Adrenal gland (tissue), 12 donors: ENCODE results near the gene ADH5. TPM values are rescaled to one million over a fixed set of nuclear protein-coding genes. Genes with fewer than 3 reads are reported as not detected.
"Not testable (repeated sequence)": the region's sequence is repeated elsewhere in the genome, so short reads cannot be mapped to it uniquely, and the experiment has no call there.

Experiments
- DNase-seq, 7 donors: peaks; one replicate each; pipeline ENCODE4 v3.0.0-alpha.2; 2019 to 2020
- H3K27ac ChIP-seq, 5 donors: fragments of 200-600 bp; sonication (generic) in 4 of 5; 1 replicate in 3 of 5; 2 replicates in 2 of 5; pipeline versions ENCODE4 v1.5.1 to v1.8.0; 2016 to 2020; ENCODE audit warnings: mild to moderate bottlenecking in 1 of 5
- H3K27me3 ChIP-seq: fragments of 200-600 bp; 2 replicates; pipeline ENCODE4 v1.8.0; 2021
- H3K36me3 ChIP-seq, 2 donors: fragments of 200-600 bp; replicated peaks in 1 of 2; 1 replicate in 1 of 2; 2 replicates in 1 of 2; pipeline versions ENCODE4 v1.5.1 to v1.8.0; 2018 to 2022
- H3K4me1 ChIP-seq, 2 donors: fragments of 200-600 bp; replicated peaks in 1 of 2; 1 replicate in 1 of 2; 2 replicates in 1 of 2; pipeline versions ENCODE4 v1.5.1 to v1.8.0; 2018 to 2021
- H3K4me3 ChIP-seq, 4 donors: fragments of 200-600 bp; sonication (generic) in 3 of 4; one replicate each; pipeline ENCODE4 v1.5.1; 2016 to 2018
- H3K9me3 ChIP-seq, 3 donors: fragments of 200-600 bp; sonication (generic) in 1 of 3; replicated peaks in 1 of 3; 1 replicate in 2 of 3; 2 replicates in 1 of 3; pipeline versions ENCODE4 v1.5.1 to v1.8.0; 2016 to 2021
- CTCF ChIP-seq, 6 experiments: fragments of 450-650 bp in 4 of 6; fragments of 200-600 bp in 2 of 6; sonication (generic) in 1 of 6; IDR thresholded peaks; 1 replicate in 5 of 6; 2 replicates in 1 of 6; pipeline versions ENCODE4 v1.5.1 to v1.8.0; 2016 to 2021; ENCODE audit warnings: antibody characterized with exemption in 6 of 6, mild to moderate bottlenecking in 2 of 6, moderate library complexity in 1 of 6
- POLR2A ChIP-seq, 2 donors: fragments of 450-650 bp; IDR thresholded peaks; one replicate each; pipeline ENCODE4 v1.6.1; 2017; ENCODE audit warnings: antibody characterized with exemption in 2 of 2, mild to moderate bottlenecking in 2 of 2, moderate library complexity in 1 of 2
- WGBS, 4 donors: extraction: QIAGEN DNeasy Blood & Tissue Kit in 2 of 4; methylation state at CpG; one replicate each; pipeline versions ENCODE4 v1.1.5 to v1.1.7; 2013 to 2017; 5-methylcytosine and 5-hydroxymethylcytosine counted together
- intact Hi-C, 2 donors: fragments of 100-400 bp; cut with DNase I; formaldehyde crosslinking; loops; one replicate each; pipeline versions ENCODE4 v1.14.1 to v1.15.0; 2022 to 2023
- polyA plus RNA-seq, 3 donors: library from polyadenylated mRNA; stranded (reverse); fragments of 200-250 nt in 2 of 3; fragments of 350-450 nt in 1 of 3; fragmentation: Illumina TruSeq in 1 of 3; extraction: RNeasy Lipid Tissue Mini Kit (QIAGEN cat#74804) in 1 of 3; gene quantifications; one replicate each; pipeline ENCODE4 v1.2.3, GENCODE V29; 2013 to 2014
- total RNA-seq, 9 donors: library from RNA; depleted of rRNA in 4 of 9; stranded (reverse); fragments of >200 nt in 4 of 9; fragments of 120-200 nt in 1 of 9; fragmentation: NEBNext Ultra II Directional in 1 of 9; extraction: Animal tissue kit (Norgen Biotek cat#: 25700) in 1 of 9; gene quantifications; one replicate each; pipeline versions ENCODE4 v1.1.0 to v1.2.4, GENCODE V29; 2013 to 2023
- donor health status: healthy with polysubstance abuse.
- donor health status: Bipolar disorder and iron deficiency.
- donor health status: DM: yes; HTN: yes; CAD: no.
- donor health status: DM: no; HTN: no; CAD: no.
- donor health status: DM: no; HTN: no; CAD: no.
- donor health status: DM: yes; HTN: yes; CAD: no.

The ADH5 gene
- total and polyA plus RNA-seq, 12 donors, result 50.1 to 145 (median 104) TPM

GRCh38 chr4:99091216-99091575 lies 2.6 kb upstream of the ADH5 start:
- 51 to 76% (median 58%) methylated on average over 2 of the region's 2 CpGs for WGBS, 4 donors
- Histone ChIP-seq H3K4me1 (peaks cover 0 to 18% of the 10 kb centered on the region in 2 donors), H3K27me3 (no peaks in the 10 kb centered on the region), H3K36me3 (no peaks in the 10 kb centered on the region), H3K4me3 (no peak overlapping the region), H3K9me3 (no peaks in the 10 kb centered on the region), H3K27ac (no peak overlapping the region)
- no peak for TF ChIP-seq CTCF (IDR thresholded peaks at IDR 0.05)
- no peak for TF ChIP-seq POLR2A (IDR thresholded peaks at IDR 0.05)
- intact Hi-C loops, result no loop called here
- no peak for DNase-seq

GRCh38 chr4:99090481-99091215 lies 2.1 kb upstream of the ADH5 start:
- H3K27me3 ChIP-seq, result no peaks in the 10 kb centered on the region
- H3K4me3 ChIP-seq, result no peak overlapping the region
- no peak for TF ChIP-seq POLR2A (IDR thresholded peaks at IDR 0.05)
- H3K9me3 ChIP-seq, result no peaks in the 10 kb centered on the region
- 77 to 94% (median 78%) methylated on average over 2 of the region's 2 CpGs for WGBS, 4 donors
- H3K27ac ChIP-seq, result no peak overlapping the region
- no peaks in the 10 kb centered on the region for H3K36me3 ChIP-seq
- intact Hi-C loops, result no loop called here
- DNase-seq, result no peak
- peaks cover 0 to 18% of the 10 kb centered on the region in 2 donors for H3K4me1 ChIP-seq

GRCh38 chr4:99088023-99088449 lies 552 bp downstream of the ADH5 start:
- H3K9me3 ChIP-seq, result no peaks in the 10 kb centered on the region
- peaks cover 0 to 18% of the 10 kb centered on the region in 2 donors for H3K36me3 ChIP-seq
- peak overlapping the region; percentile 42 to 97 (median 94) for H3K27ac ChIP-seq
- H3K27me3 ChIP-seq, result no peaks in the 10 kb centered on the region
- peak; percentile 54 to 86 (median 79) for DNase-seq
- TF ChIP-seq CTCF (IDR thresholded peaks at IDR 0.05) (no peak), POLR2A (IDR thresholded peaks at IDR 0.05) (no peak)
- intact Hi-C loops, result no loop called here
- 3 to 5% (median 4%) methylated on average over 14 to 15 of the region's 15 CpGs for WGBS, 4 donors
- peak overlapping the region in 3 of 4 donors; percentile 29 to 99 (median 76) for H3K4me3 ChIP-seq
- H3K4me1 ChIP-seq, result peaks cover 0 to 25% of the 10 kb centered on the region in 2 donors

GRCh38 chr4:99084595-99084994 lies 4.0 kb downstream of the ADH5 start:
- Histone ChIP-seq H3K4me3 (no peak overlapping the region), H3K36me3 (peaks cover 0 to 49% of the 10 kb centered on the region in 2 donors), H3K27me3 (no peaks in the 10 kb centered on the region), H3K4me1 (peaks cover 0 to 19% of the 10 kb centered on the region in 2 donors), H3K9me3 (no peaks in the 10 kb centered on the region), H3K27ac (no peak overlapping the region)
- no peak for TF ChIP-seq CTCF (IDR thresholded peaks at IDR 0.05)
- DNase-seq, result no peak
- intact Hi-C loops, result no loop called here
- 84 to 94% (median 92%) methylated on average over 2 of the region's 2 CpGs for WGBS, 4 donors

GRCh38 chr4:99082192-99082591 lies 6.4 kb downstream of the ADH5 start:
- intact Hi-C loops, result no loop called here
- peaks cover 0 to 66% of the 10 kb centered on the region in 2 donors for H3K36me3 ChIP-seq
- H3K4me3 ChIP-seq, result no peak overlapping the region
- 94 to 97% (median 95%) methylated on average over 5 of the region's 5 CpGs for WGBS, 4 donors
- no peaks in the 10 kb centered on the region for H3K27me3 ChIP-seq
- peaks cover 0 to 13% of the 10 kb centered on the region in 2 donors for H3K4me1 ChIP-seq
- TF ChIP-seq CTCF (IDR thresholded peaks at IDR 0.05) (no peak), POLR2A (IDR thresholded peaks at IDR 0.05) (no peak)
- no peak for DNase-seq
- no peaks in the 10 kb centered on the region for H3K9me3 ChIP-seq
- H3K27ac ChIP-seq, result no peak overlapping the region

GRCh38 chr4:99080869-99081268 lies 7.7 kb downstream of the ADH5 start:
- H3K4me1 ChIP-seq, H3K27me3 ChIP-seq, H3K9me3 ChIP-seq, H3K27ac ChIP-seq, H3K4me3 ChIP-seq, DNase-seq, intact Hi-C loops: not testable (repeated sequence)
- 37 to 59% (median 45%) methylated on average over 6 of the region's 6 CpGs for WGBS, 4 donors
- H3K36me3 ChIP-seq, result peaks cover 0 to 79% of the 10 kb centered on the region in 2 donors
